Stimulated activated CD4-positive, alpha-beta T cell treated with anti-CD3 and anti-CD28 coated beads, Interleukin-2, amount 100 ng/mL, for 4 hours (primary cell): ENCODE measurements around the gene SLC5A11.

Source experiments
- DNase-seq: peaks from one replicate; pipeline ENCODE4 v3.0.0-alpha.2; 2020; ENCODE audit warnings: low read depth

Gene SLC5A11

GRCh38 chr16:24918641-24919040, 72.9 kb downstream of the SLC5A11 start:
- no peak for DNase-seq

DNA sequence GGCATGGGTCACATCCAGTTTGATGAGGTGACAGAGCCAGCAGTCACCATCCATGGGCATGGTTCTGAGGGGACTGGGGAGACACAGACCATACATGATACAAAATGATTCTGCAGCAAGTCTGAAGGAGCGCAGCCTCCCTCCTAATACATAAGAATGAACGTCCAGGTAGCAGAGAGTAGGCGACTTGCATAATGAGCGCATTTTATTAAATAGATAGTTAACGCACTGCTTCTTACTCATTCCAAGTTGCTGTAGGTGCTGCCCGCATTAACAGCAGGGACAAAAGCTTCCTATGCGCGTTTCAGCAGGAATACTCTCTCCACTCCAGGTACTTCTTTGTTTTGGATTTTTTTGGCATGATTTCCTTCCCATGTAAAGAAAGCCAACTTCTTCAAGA, 73.8 kb downstream of the SLC5A11 start:
- no peak for DNase-seq

GRCh38 chr16:24920568-24920967, 74.8 kb downstream of the SLC5A11 start:
- DNase-seq = no peak

DNA sequence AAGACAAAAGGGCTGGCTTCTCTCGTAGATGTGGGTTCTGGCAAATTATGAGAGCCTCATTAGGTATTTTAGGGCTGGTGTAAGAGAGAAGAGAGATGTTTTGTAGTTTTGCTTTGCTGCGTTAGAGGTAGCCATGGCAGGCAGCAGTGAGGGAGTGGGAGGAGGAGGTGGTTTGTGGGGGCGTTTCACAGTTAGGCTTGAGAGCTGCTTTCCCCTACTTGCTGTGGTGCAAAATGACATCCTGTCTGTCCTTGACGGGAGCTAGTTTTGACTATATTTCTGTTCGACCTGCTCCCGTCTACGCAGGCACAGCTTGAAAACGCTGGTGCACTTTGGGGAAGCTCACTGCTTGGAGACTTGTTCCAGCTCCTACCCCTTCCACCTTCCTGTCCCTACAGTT, 75.5 kb downstream of the SLC5A11 start:
- no peak for DNase-seq

DNA sequence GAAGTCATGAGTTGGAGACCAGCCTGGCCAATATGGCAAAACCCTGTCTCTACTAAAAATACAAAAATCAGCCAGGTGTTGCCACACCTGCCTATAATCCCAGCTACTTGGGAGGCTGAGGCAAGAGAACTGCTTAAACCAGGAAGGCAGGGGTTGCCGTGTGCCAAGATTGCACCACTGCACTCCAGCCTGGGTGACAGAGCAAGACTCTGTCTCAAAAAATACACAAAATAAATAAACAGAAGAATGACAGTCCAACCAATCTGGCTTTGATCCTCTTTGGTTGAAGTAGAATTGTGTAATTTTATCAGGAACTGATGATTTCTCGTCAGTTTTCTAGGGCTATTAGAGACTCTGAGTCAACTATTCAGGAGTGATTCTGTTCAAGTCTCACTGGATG, 79.4 kb downstream of the SLC5A11 start:
- DNase-seq = no peak

- DNase-seq = no peak
Observed at GRCh38 chr16:24929409-24929808, 83.6 kb downstream of the SLC5A11 start.

GRCh38 chr16:24930440-24930839, 84.7 kb downstream of the SLC5A11 start:
- no peak for DNase-seq

- DNase-seq = no peak
Observed at GRCh38 chr16:24931091-24931490, 85.3 kb downstream of the SLC5A11 start.

DNA sequence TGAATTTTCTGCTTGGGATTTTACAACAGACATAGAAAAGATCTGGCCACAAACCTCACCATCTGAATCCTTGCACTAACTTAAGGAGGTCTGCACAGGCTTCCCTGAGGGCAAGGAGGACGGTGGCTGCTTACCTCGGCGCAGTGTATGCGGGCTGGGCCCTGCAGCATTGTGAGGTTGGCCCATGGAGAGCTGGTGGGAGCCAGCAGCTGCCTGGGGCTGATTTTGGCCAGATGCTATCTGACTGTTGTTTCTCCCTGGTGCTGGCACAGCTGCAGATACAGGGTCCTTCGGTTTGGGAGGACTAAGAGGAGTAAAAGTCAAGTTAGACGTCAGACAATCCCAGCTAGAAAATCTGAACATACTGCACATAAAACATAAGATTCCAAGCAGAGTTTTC, 89.6 kb downstream of the SLC5A11 start:
- DNase-seq = no peak

- DNase-seq = no peak
Observed at GRCh38 chr16:24936151-24936550, 90.4 kb downstream of the SLC5A11 start.

DNA sequence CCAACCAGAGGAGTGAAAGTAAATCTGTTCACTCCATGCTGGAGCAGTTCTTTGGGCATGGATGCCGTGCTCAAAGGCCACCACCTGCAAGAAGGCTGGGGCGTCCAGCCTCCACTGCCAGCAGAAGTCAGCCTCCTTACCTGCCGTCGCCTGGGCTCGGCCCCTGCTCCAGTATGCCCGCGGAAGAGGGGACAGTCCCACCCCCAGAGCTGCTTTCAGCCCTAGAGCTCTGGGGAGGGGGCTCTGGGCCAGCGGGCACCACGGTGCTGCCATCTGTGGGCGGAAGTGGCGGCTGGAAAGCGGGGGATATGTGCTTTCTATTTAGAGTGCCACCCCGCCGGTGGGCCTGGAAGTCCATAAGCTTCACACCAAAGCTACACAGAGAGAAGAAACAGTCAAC, 93.5 kb downstream of the SLC5A11 start:
- DNase-seq = no peak

DNA sequence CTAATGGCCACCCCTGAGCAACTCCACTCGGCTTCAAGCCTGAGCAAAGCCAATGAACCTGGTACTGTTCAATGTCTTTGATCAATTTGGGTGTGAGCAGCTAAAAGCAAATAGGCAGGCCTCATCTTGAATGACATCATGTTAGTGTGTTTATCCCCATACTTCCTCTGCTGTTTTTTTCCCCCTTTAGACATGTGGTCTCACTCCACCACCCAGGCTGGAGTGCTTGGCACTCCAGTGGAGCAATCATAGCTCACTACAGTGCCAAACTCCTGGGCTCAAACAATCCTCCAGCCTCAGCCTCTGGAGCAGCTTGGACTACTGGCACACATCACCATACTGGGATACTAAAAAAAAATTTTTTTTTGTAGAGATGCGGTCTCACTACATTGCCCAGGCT, 94.0 kb downstream of the SLC5A11 start:
- no peak for DNase-seq

- DNase-seq = no peak
Observed at GRCh38 chr16:24943471-24943870, 97.7 kb downstream of the SLC5A11 start.

- no peak for DNase-seq
Observed at GRCh38 chr16:24944206-24944605, 98.4 kb downstream of the SLC5A11 start.

- no peak for DNase-seq
Observed at GRCh38 chr16:24946155-24946554, 100.4 kb downstream of the SLC5A11 start.

DNA sequence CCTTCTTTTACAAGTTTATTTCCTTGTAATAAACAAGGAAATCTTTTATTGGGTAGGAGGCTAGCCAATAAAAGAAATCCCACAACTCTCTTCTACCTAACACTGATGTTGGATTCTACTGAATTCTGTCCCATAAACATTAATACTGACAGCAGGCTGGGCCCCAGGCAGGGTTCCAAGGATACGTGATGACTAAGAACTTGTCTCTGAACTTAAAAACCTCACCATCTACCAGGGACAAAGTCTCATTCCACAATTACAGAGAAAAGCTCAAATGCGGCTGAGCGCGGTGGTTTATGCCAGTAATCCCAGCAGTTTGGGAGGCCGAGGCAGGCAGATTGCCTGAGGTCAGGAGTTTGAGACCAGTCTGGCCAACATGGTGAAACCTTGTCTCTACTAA, 104.5 kb downstream of the SLC5A11 start:
- DNase-seq = no peak

DNA sequence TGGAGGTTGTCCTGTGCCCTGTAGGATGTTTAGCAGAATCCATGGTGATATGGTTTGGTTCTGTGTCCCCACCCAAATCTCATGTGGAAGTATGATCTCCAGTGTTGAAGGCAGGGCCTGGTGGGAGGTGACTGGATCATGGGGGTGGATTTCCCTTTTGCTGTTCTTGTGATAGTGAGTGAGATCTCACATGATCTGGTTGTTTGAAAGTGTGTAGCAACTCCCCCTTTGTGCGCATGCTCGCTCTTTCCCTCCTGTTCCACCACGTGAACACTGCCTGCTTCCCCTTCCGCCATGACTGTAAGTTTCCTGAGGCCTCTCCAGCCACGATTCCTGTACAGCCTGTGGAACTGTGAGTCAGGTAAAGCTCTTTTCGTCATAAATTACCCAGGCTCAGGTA, 107.5 kb downstream of the SLC5A11 start:
- no peak for DNase-seq

DNA sequence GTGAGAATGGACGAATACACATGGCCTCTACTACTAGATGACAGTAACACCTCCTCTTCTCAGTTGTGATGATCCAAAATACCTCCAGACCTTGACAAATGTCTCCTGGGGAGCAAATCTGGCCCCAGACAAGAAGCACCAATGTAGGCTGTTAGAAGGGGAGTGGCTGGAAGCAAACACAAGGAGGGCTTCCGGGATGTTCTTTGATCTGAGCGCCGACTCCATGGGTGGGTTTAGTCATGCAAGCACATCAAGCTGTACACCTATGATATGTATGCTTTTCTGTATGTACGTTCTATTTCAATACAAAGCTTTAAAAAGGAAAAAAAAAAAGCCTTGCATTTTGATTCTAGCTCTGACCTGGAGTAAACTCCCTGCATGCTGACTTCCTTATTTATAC, 108.0 kb downstream of the SLC5A11 start:
- no peak for DNase-seq

GRCh38 chr16:24954137-24954536, 108.4 kb downstream of the SLC5A11 start:
- no peak for DNase-seq

GRCh38 chr16:24955975-24956731, 110.4 kb downstream of the SLC5A11 start:
- DNase-seq = no peak

GRCh38 chr16:24957887-24958286, 112.1 kb downstream of the SLC5A11 start:
- DNase-seq = no peak
